ENCODE measurements around the gene IREB2.

The IREB2 gene

DNA sequence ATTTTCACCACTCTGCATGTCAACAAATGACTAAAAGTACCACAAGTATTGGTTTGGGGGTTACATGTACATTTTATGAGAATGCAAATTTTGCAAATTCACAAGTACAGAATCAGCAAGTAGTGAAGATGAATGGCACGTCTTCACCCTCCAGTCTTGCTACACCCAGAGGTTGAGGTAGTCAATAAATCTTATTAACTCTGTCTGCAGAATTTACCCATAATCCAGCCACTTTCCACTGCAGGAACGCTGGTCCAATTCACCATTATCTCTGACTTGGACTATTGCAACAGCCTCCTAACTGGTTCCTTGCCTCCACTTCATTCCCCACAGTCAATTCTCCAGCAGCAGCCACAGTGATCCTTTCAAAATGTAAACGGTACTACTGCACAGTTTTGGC, 112.8 kb downstream of the IREB2 start:
- no peak for ATAC-seq
